Activated CD8-positive, alpha-beta T cell treated with anti-CD3 and anti-CD28 coated beads for 36 hours (primary cell): ENCODE results near the gene SLC16A6. TPM values are rescaled to one million over a fixed set of nuclear protein-coding genes. Genes with fewer than 3 reads are reported as not detected.
A peak's percentile ranks its signal among the peaks of the same experiment; 100 is the strongest.

Experiments
- ATAC-seq: fragments of 200-7000 bp; cut with Tn5 transposase; one replicate; pipeline ENCODE4 v1.10.0; 2021; ENCODE audit warnings: mild to moderate bottlenecking, moderate library complexity
- CTCF ChIA-PET: fragments of 350-600 bp; sonication (Branson Sonifier 250); formaldehyde crosslinking; loops from one replicate; lab custom pipeline; 2021; ENCODE audit warnings: antibody characterized with exemption; lab: Charles Lee
- POLR2A ChIA-PET: fragments of 350-600 bp; sonication (Branson Sonifier 250); formaldehyde crosslinking; loops from one replicate; lab custom pipeline; 2021; ENCODE audit warnings: antibody characterized with exemption; lab: Charles Lee
- DNase-seq: peaks from one replicate; pipeline ENCODE4 v3.0.0-alpha.2; 2020
- H3K27ac Mint-ChIP-seq: one replicate; pipeline ENCODE4 v1.8.0; 2021; ENCODE audit warnings: mild to moderate bottlenecking, mixed read lengths
- H3K27me3 Mint-ChIP-seq: one replicate; pipeline ENCODE4 v1.8.0; 2021; ENCODE audit warnings: mixed read lengths
- H3K36me3 Mint-ChIP-seq: one replicate; pipeline ENCODE4 v1.8.0; 2021; ENCODE audit warnings: low read depth, mixed read lengths
- H3K4me1 Mint-ChIP-seq: one replicate; pipeline ENCODE4 v1.8.0; 2021; ENCODE audit warnings: low read depth, mixed read lengths
- H3K4me3 Mint-ChIP-seq: one replicate; pipeline ENCODE4 v1.8.0; 2021; ENCODE audit warnings: mild to moderate bottlenecking, moderate library complexity, mixed read lengths
- H3K9me3 Mint-ChIP-seq: one replicate; pipeline ENCODE4 v1.8.0; 2021; ENCODE audit warnings: mixed read lengths
- CTCF ChIP-seq: fragments of 200-600 bp; IDR thresholded peaks from one replicate; pipeline ENCODE4 v1.8.0; 2022; ENCODE audit warnings: antibody characterized with exemption, mild to moderate bottlenecking
- intact Hi-C: fragments of 100-400 bp; cut with micrococcal nuclease; formaldehyde crosslinking; loops from one replicate; pipeline ENCODE4 v1.10.0; 2022
- total RNA-seq, 2 experiments: library from RNA; stranded (reverse); gene quantifications; one replicate each; pipeline ENCODE4 v1.2.3, GENCODE V29; 2021

The SLC16A6 gene
- total RNA-seq, 2 experiments from 2014 or later, result 2.3 to 2.8 TPM

GRCh38 chr17:68293490-68294195, 2.7 kb upstream of the SLC16A6 start:
- intact Hi-C loops, result loop anchor here (5.0 to 10.0 kb wide), 2 partner anchors 64 to 141 kb away; no protein-coding TSS in a partner anchor
- H3K4me1 Mint-ChIP-seq, result peaks cover 59% of the 10 kb centered on the region
- ChIA-PET POLR2A (interaction anchor here (1.9 kb wide), 1 partner anchor 35 kb away, joined by 6 read pairs; no protein-coding TSS in a partner anchor), CTCF (interaction anchor here (3.3 kb wide), 1 partner anchor 30 kb away, joined by 16 read pairs; no protein-coding TSS in a partner anchor)
- H3K9me3 Mint-ChIP-seq, result no peaks in the 10 kb centered on the region
- peaks cover 4% of the 10 kb centered on the region for H3K36me3 Mint-ChIP-seq
- no peaks in the 10 kb centered on the region for H3K27me3 Mint-ChIP-seq
- TF ChIP-seq CTCF, result no peak
- H3K4me3 Mint-ChIP-seq, result no peak overlapping the region
- DNase-seq (no peak), ATAC-seq (no peak)
- H3K27ac Mint-ChIP-seq, result no peak overlapping the region

GRCh38 chr17:68292689-68293040, 1.7 kb upstream of the SLC16A6 start:
- no peak for TF ChIP-seq CTCF
- intact Hi-C loops, result loop anchor here (5.0 to 10.0 kb wide), 2 partner anchors 65 to 142 kb away; no protein-coding TSS in a partner anchor
- POLR2A ChIA-PET, result interaction anchor here (0.9 to 4.0 kb wide), 19 partner anchors 11 to 167 kb away, joined by 3 to 31 read pairs (median 6); partner anchors contain the start of genes AMZ2 and WIPI1
- ATAC-seq (no peak), DNase-seq (no peak)
- Mint-ChIP-seq H3K36me3 (peaks cover 4% of the 10 kb centered on the region), H3K4me1 (peaks cover 64% of the 10 kb centered on the region), H3K27me3 (no peaks in the 10 kb centered on the region), H3K9me3 (no peaks in the 10 kb centered on the region), H3K27ac (peak overlapping the region; percentile 93), H3K4me3 (peak overlapping the region; percentile 94)
- CTCF ChIA-PET, result interaction anchor here (1.0 to 3.3 kb wide), 12 partner anchors 9 to 170 kb away, joined by 3 to 23 read pairs (median 4); no protein-coding TSS in a partner anchor

- H3K4me1 Mint-ChIP-seq, result peaks cover 65% of the 10 kb centered on the region
- peak; percentile 69 for ATAC-seq
- POLR2A ChIA-PET, result interaction anchor here (0.7 to 4.0 kb wide), 27 partner anchors 11 to 170 kb away, joined by 3 to 31 read pairs (median 5); partner anchors contain the start of genes AMZ2 and WIPI1
- no peaks in the 10 kb centered on the region for H3K27me3 Mint-ChIP-seq
- TF ChIP-seq CTCF, result no peak
- H3K9me3 Mint-ChIP-seq, result no peaks in the 10 kb centered on the region
- H3K36me3 Mint-ChIP-seq, result peaks cover 4% of the 10 kb centered on the region
- peak overlapping the region; percentile 94 for H3K4me3 Mint-ChIP-seq
- peak; percentile 93 for DNase-seq
- CTCF ChIA-PET, result interaction anchor here (0.7 to 3.3 kb wide), 16 partner anchors 8 to 170 kb away, joined by 3 to 23 read pairs (median 4); no protein-coding TSS in a partner anchor
- H3K27ac Mint-ChIP-seq, result peak overlapping the region; percentile 93
- intact Hi-C loops, result loop anchor here (5.0 to 10.0 kb wide), 2 partner anchors 65 to 143 kb away; no protein-coding TSS in a partner anchor
Measured at GRCh38 chr17:68291836-68292688, 1.1 kb upstream of the SLC16A6 start.

- Mint-ChIP-seq H3K4me3 (peak overlapping the region; percentile 94), H3K4me1 (peaks cover 52% of the 10 kb centered on the region), H3K27ac (peak overlapping the region; percentile 96), H3K27me3 (no peaks in the 10 kb centered on the region), H3K36me3 (peaks cover 4% of the 10 kb centered on the region), H3K9me3 (no peaks in the 10 kb centered on the region)
- no peak for ATAC-seq
- TF ChIP-seq CTCF, result no peak
- intact Hi-C loops, result loop anchor here (5.0 to 10.0 kb wide), 2 partner anchors 67 to 144 kb away; no protein-coding TSS in a partner anchor
- ChIA-PET CTCF (interaction anchor here (0.8 to 3.2 kb wide), 8 partner anchors 22 to 170 kb away, joined by 3 to 23 read pairs (median 5); no protein-coding TSS in a partner anchor), POLR2A (interaction anchor here (0.5 to 4.0 kb wide), 17 partner anchors 14 to 210 kb away, joined by 3 to 31 read pairs (median 5); partner anchors contain the start of genes AMZ2 and WIPI1)
- peak; percentile 67 for DNase-seq
Measured at GRCh38 chr17:68290268-68290954, 516 bp downstream of the SLC16A6 start.
